HepG2 (cell line): ENCODE data around the gene RAB5A. TPM values are rescaled to one million over a fixed set of nuclear protein-coding genes. Genes with fewer than 3 reads are reported as not detected.

Experiments
- AKAP8 ChIP-seq: sonication (generic); formaldehyde crosslinking; IDR thresholded peaks from 2 replicates; pipeline ENCODE4 v1.5.1; 2020; ENCODE audit warnings: mild to moderate bottlenecking, missing genetic modification reagents
- DZIP1 ChIP-seq: sonication (generic); formaldehyde crosslinking; IDR thresholded peaks from 2 replicates; pipeline ENCODE4 v1.5.0; 2020; ENCODE audit warnings: mild to moderate bottlenecking, missing genetic modification reagents
- HMGXB3 ChIP-seq: sonication (generic); formaldehyde crosslinking; IDR thresholded peaks from 2 replicates; pipeline ENCODE4 v1.4.0; 2020; ENCODE audit warnings: missing genetic modification reagents, borderline replicate concordance
- ISL2 ChIP-seq: sonication (generic); formaldehyde crosslinking; IDR thresholded peaks from 2 replicates; pipeline ENCODE4 v1.5.0; 2020; ENCODE audit warnings: missing genetic modification reagents
- MAFK ChIP-seq, 2 experiments: IDR thresholded peaks in 1 of 2; conservative IDR thresholded peaks in 1 of 2; 2 replicates each; pipeline ENCODE4 v1.6.1; 2011; ENCODE audit warnings: improper control_type of control experiment in 2 of 2, low read length in 2 of 2
- MBD4 ChIP-seq: IDR thresholded peaks from 2 replicates; pipeline ENCODE4 v1.6.1; 2012; ENCODE audit warnings: low read length, inconsistent platforms, borderline replicate concordance
- NFE2L2 ChIP-seq: fragments of 150-350 bp; IDR thresholded peaks from 2 replicates; pipeline ENCODE4 v1.6.1; 2014; ENCODE audit warnings: low read length
- NR2F6 ChIP-seq, 2 experiments: IDR thresholded peaks; 2 replicates each; pipeline ENCODE4 v1.6.1; 2016; ENCODE audit warnings: antibody characterized with exemption in 1 of 2, mild to moderate bottlenecking in 1 of 2
- SKI ChIP-seq: fragments of 450-650 bp; IDR thresholded peaks from one replicate; pipeline ENCODE4 v1.6.1; 2018; ENCODE audit warnings: mild to moderate bottlenecking; ENCODE audit not compliant: partially characterized antibody
- ZNF30 ChIP-seq: sonication (generic); formaldehyde crosslinking; IDR thresholded peaks from 2 replicates; pipeline ENCODE4 v1.5.0; 2020; ENCODE audit warnings: mild to moderate bottlenecking, missing genetic modification reagents
- ZNF687 ChIP-seq: sonication (generic); formaldehyde crosslinking; IDR thresholded peaks from 2 replicates; pipeline ENCODE4 v1.5.1; 2020; ENCODE audit warnings: mild to moderate bottlenecking, missing genetic modification reagents, moderate library complexity
- ZNF710 ChIP-seq: sonication (generic); formaldehyde crosslinking; IDR thresholded peaks from 2 replicates; pipeline ENCODE4 v1.5.0; 2020; ENCODE audit warnings: mild to moderate bottlenecking, missing genetic modification reagents, borderline replicate concordance
- ZSCAN30 ChIP-seq: sonication (generic); formaldehyde crosslinking; IDR thresholded peaks from 2 replicates; pipeline ENCODE4 v1.5.0; 2020; ENCODE audit warnings: mild to moderate bottlenecking, missing genetic modification reagents
- polyA plus RNA-seq, 8 experiments: library from polyadenylated mRNA; depleted of rRNA in 3 of 8; stranded (reverse) in 7 of 8; unstranded in 1 of 8; fragments of >200 nt; fragmentation: Illumina TruSeq in 4 of 8; extraction: Trizol in 4 of 8; gene quantifications; 2 replicates each; pipeline versions ENCODE4 v1.2.1 to v1.2.3, GENCODE V29; 2011 to 2016; ENCODE audit warnings: low read depth in 4 of 8, missing spikeins in 1 of 8, mixed read lengths in 1 of 8; ENCODE audit not compliant: insufficient read depth in 1 of 8
- total RNA-seq, 5 experiments: library from RNA; depleted of rRNA; stranded (reverse); fragments of >200 nt; fragmentation: Illumina TruSeq; extraction: Trizol; gene quantifications; 2 replicates each; pipeline ENCODE4 v1.2.3, GENCODE V29; 2016; ENCODE audit warnings: low read depth in 1 of 5

The RAB5A gene
- total and polyA plus RNA-seq, 2 of the 13 experiments (the other 11 are each of a cell fraction or from before 2014, with no cell fraction given) = 16.0 to 27.1 TPM

- no peak for TF ChIP-seq MAFK (conservative IDR thresholded peaks at IDR 0.05 in 1 of 2, IDR thresholded peaks at IDR 0.05 in 1 of 2; ENCODE audit: low read length in 2 of 2)
- TF ChIP-seq ISL2 (CRISPR knock-in tag) = no peak
- TF ChIP-seq DZIP1 (CRISPR knock-in tag) = peak; percentile 6; the same call in 1 of the 2 replicates
- TF ChIP-seq ZNF687 (CRISPR knock-in tag) = peak; percentile 78
- TF ChIP-seq AKAP8 (CRISPR knock-in tag) = no peak; the same call in 1 of the 2 replicates
- no peak for TF ChIP-seq MBD4
- TF ChIP-seq HMGXB3 (CRISPR knock-in tag) = peak; percentile 80; the same call in 1 of the 2 replicates
- TF ChIP-seq ZNF710 = peak; percentile 8; the same call in 1 of the 2 replicates
- TF ChIP-seq ZNF30 (CRISPR knock-in tag) = no peak
- no peak for TF ChIP-seq ZSCAN30 (CRISPR knock-in tag)
- TF ChIP-seq SKI = peak; percentile 26
- TF ChIP-seq NFE2L2 = no peak
- TF ChIP-seq NR2F6 (IDR thresholded peaks at IDR 0.05) = peak; percentile 10; the same call in 1 of the 2 replicates
- TF ChIP-seq NR2F6 (CRISPR knock-in tag; IDR thresholded peaks at IDR 0.05) = no peak; the same call in 1 of the 2 replicates
Observed at GRCh38 chr3:19946832-19947548, at the start of gene RAB5A (continued).
